ENCODE data around the gene RHOJ. TPM values are rescaled to one million over a fixed set of nuclear protein-coding genes. Genes with fewer than 3 reads are reported as not detected.

The RHOJ gene
- total and polyA plus RNA-seq, 2 of the 13 experiments (the other 11 are each of a cell fraction or from before 2014, with no cell fraction given), result 0.22 to 1.3 TPM

- TF ChIP-seq POLR2AphosphoS5 (IDR thresholded peaks at IDR 0.05; ENCODE audit: low read depth, low read length) (no peak), CBX1 (IDR thresholded peaks at IDR 0.05; ENCODE audit: low read depth) (no peak), TMF1 (CRISPR knock-in tag; IDR thresholded peaks at IDR 0.05; ENCODE audit: low read depth) (no peak)
These were observed 71.8 kb downstream of the RHOJ start (continued) for GRCh38 chr14:63276016-63276415.

DNA sequence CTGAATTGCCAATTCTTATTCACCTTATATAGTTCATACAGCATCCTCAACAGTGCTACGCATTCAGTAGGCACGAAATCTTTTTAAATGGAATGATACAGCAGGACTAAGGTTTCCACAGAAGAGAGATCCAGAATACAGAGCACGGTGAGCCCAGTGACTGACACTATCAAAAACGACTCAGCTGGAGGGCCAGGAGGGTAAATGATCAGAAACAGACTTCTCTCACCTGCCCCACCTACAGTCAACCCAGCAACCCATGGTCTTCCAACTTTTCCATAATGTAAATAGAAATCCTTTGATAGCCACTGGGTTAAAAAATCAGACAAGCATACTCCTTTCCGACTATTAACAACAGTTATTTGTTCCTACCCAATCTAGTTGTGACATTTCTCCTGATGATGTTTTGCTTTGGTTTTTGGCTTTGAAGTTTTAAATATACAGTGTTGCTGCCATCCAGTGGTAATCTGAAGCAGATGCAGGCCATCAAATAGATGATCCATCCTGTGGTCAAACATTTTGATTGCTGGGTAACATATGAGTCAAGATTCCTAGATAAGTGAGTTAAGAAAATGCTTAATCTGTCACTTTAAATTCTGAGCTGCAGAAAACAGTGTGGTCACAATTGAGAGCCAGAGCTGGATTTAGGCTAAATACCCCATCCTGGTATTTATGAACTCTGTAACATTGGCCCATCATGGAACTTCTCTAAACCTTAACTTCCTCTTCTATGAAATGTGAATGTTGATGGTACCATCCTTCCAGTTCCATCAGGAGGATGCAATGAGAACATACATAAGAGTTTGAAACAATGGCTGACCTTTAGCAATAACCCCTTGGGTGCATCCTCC is 72.5 kb downstream of the RHOJ start:
- Histone ChIP-seq H3K4me3 (replicated peaks in 1 of 3; ENCODE audit: insufficient read depth in 1 of 3, low read depth in 2 of 3, low read length in 3 of 3) (no peak overlapping the region), H3K4me1 (ENCODE audit: insufficient read depth, low read length) (no peaks in the 10 kb centered on the region), H4K20me1 (ENCODE audit: insufficient read depth, low read length) (no peaks in the 10 kb centered on the region), H3K4me2 (ENCODE audit: low read depth, low read length) (no peak overlapping the region), H3K27ac (ENCODE audit: extremely low read length, insufficient read depth, low read length) (no peak overlapping the region), H3K9me3 (ENCODE audit: low read length) (no peaks in the 10 kb centered on the region), H3K36me3 (replicated peaks in 1 of 2; ENCODE audit: control insufficient read depth in 1 of 2, insufficient read depth in 2 of 2, low read length in 2 of 2) (no peaks in the 10 kb centered on the region), H3K9ac (ENCODE audit: insufficient read depth, low read depth, low read length) (no peak overlapping the region), H3K79me2 (ENCODE audit: insufficient read depth, low read length) (no peaks in the 10 kb centered on the region), H3K27me3 (ENCODE audit: control insufficient read depth in 1 of 2, insufficient read depth in 2 of 2, low read length in 2 of 2) (no peaks in the 10 kb centered on the region; a peak in 1 of 5 replicates), H2AFZ (ENCODE audit: low read length) (no peak overlapping the region)
- CTCF ChIA-PET (ENCODE audit: low intra/inter-chr PET ratio, low total read pairs), result interaction anchor here (0.8 to 2.8 kb wide), 4 partner anchors 102 to 1382 kb away, joined by 3 to 27 read pairs (median 18); no protein-coding TSS in a partner anchor
- POLR2A ChIA-PET, result no interaction called here
- TF ChIP-seq STAG1 (CRISPR knock-in tag; IDR thresholded peaks at IDR 0.05), result peak; percentile 90
- TF ChIP-seq ELK4 (CRISPR knock-in tag; IDR thresholded peaks at IDR 0.05; ENCODE audit: borderline replicate concordance), result no peak
- peak; percentile 71 for TF ChIP-seq RAD21 (CRISPR knock-in tag; IDR thresholded peaks at IDR 0.05)
- TF ChIP-seq BRCA1 (CRISPR knock-in tag; IDR thresholded peaks at IDR 0.05), result no peak
- peak; percentile 76 for TF ChIP-seq CTCF (CRISPR knock-in tag; IDR thresholded peaks at IDR 0.05)
- no peak for TF ChIP-seq ZZZ3 (CRISPR knock-in tag; IDR thresholded peaks at IDR 0.05; ENCODE audit: borderline replicate concordance)
- TF ChIP-seq, protein P1, sequence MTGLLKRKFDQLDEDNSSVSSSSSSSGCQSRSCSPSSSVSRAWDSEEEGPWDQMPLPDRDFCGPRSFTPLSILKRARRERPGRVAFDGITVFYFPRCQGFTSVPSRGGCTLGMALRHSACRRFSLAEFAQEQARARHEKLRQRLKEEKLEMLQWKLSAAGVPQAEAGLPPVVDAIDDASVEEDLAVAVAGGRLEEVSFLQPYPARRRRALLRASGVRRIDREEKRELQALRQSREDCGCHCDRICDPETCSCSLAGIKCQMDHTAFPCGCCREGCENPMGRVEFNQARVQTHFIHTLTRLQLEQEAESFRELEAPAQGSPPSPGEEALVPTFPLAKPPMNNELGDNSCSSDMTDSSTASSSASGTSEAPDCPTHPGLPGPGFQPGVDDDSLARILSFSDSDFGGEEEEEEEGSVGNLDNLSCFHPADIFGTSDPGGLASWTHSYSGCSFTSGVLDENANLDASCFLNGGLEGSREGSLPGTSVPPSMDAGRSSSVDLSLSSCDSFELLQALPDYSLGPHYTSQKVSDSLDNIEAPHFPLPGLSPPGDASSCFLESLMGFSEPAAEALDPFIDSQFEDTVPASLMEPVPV (CRISPR knock-in tag; IDR thresholded peaks at IDR 0.05), result no peak
- no peak for TF ChIP-seq MYPOP (CRISPR knock-in tag; IDR thresholded peaks at IDR 0.05)
- TF ChIP-seq SMC3 (IDR thresholded peaks at IDR 0.05; ENCODE audit: low read length), result peak; percentile 86
- BruUV-seq (replicated peaks), result no TSS peak
- in situ Hi-C loops (cut with HindIII; ENCODE audit: extremely low pct_ligation_motif_present, low pct_unique_long_range_greater_than_20kb) (loop anchor here (5.0 to 10.0 kb wide), 3 partner anchors 99 to 1114 kb away; partner anchors contain the start of gene KCNH5), intact Hi-C loops (cut with micrococcal nuclease; ENCODE audit: unreplicated experiment) (loop anchor here (1.0 to 10.0 kb wide), 2 partner anchors 232 to 1113 kb away; partner anchors contain the start of gene KCNH5)
- FAIRE-seq (peak; percentile 83), ATAC-seq (peak; percentile 62), DNase-seq (ENCODE audit: low spot score) (peak; percentile 17)
- 6% methylated on average over 5 of the region's 5 CpGs for WGBS (ENCODE audit: low lambda C conversion rate)
